ENCODE data around the gene RHBDL2.
A peak's percentile ranks its signal among the peaks of the same experiment; 100 is the strongest.
"Not testable (repeated sequence)": the region's sequence is repeated elsewhere in the genome, so short reads cannot be mapped to it uniquely, and the experiment has no call there.

The RHBDL2 gene, protein sequence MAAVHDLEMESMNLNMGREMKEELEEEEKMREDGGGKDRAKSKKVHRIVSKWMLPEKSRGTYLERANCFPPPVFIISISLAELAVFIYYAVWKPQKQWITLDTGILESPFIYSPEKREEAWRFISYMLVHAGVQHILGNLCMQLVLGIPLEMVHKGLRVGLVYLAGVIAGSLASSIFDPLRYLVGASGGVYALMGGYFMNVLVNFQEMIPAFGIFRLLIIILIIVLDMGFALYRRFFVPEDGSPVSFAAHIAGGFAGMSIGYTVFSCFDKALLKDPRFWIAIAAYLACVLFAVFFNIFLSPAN

DNA sequence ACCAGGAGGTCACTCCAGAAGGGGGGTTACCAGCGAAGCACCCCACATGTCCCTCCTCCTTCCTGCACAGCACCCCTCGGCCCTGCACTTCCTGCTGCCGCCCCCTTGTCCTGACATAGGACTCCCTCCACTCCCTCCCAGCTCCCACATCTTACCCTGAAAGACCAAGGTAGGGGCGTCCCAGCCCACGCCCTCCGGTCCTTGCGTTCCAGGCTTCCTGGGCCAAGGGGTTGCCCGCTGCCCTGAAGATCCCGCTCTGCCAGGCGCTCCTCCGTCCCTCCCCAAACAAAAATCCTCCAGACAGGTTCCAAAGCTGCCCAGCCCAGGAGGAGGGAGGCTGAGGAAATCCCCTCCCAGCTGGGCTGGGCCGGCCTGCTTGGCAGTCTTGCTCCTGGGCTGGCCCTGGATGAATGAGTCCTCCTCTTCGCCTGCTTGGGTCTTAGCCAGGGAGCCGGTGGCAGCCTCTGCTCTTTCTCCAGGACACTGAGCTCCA, at the start of gene RHBDL2:
RHBDL2 (minus strand) TSS at position 304 of the 493 bp plus-strand sequence. CDS start 22,618 bp downstream, outside the sequence.
- no peak for DNase-seq

DNA sequence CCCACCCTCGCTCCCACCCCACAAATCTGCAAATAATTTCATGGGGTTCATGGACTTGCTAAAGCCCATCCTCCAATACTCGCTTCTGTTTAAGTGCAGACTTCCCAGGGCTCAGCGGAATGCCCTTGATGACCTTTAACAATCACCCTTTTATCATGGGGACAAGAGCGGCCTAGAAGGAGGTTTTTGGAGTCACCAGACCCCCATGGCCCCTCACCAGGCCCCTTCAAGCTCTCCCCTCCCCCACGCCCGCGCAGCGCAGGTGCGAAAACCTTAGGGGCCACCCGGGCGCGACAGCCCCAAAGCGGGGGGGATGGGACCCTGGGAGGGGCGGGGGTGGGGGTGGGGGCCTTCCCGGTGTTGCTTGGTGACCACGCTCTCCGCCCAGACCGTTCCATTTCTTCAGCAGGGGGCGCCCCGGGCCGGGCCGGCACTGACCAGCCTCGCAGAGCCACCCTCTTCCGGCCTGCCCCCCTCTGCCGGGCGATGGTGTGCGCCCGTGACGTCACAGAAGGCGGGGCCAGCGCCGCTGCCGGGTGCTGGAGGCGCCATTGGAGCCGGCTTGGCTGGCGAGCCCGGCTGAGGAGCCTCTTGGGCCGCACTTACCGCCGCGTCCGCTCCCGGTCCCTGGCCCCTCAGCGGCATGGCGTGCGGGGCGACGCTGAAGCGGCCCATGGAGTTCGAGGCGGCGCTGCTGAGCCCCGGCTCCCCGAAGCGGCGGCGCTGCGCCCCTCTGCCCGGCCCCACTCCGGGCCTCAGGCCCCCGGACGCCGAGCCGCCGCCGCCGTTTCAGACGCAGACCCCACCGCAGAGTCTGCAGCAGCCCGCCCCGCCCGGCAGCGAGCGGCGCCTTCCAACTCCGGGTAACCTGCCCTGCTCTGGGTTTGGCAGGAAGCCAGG, 49.4 kb upstream of the RHBDL2 start, which contains the start of gene AKIRIN1:
AKIRIN1 (plus strand) TSS at position 539 of the 900 bp plus-strand sequence; CDS start at position 644, 105 bp downstream.
- DNase-seq = peak; percentile 98

DNA sequence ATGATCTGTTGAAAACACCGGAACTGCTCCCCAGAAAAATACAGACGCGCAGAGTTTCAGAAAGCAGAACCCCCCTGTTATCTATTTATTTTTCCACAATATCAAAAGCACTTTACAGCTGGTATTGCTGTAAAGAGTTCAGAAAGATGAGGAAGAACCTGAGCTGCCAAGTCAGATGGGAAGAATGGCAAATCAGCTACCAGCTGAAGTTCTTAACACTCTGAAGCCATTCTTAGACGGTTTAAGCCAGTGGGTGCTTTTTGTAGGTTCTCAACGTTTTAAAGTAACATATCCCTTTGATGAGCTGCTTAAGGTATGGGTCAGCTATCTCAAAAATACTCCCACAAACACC, 48.7 kb upstream of the RHBDL2 start:
- no peak for DNase-seq

DNA sequence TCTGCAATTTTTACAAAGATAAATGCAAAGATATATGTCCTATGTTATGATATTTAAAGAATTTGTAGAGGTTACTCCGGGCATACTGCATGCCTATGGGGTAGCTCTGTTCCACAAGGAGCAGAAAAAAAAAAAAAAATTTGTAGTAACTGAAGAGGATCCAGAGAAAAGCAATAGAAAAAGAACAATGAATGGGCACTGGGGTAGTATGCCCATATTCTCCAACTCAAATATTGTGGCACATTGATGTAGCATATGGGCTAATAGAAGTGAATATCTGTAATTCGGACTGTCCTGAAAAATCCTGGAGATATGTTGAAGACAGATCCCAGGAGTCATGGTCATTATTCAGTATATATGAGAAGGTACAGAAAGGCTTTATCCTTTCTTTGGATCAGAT, 48.3 kb upstream of the RHBDL2 start:
- no peak for DNase-seq

DNA sequence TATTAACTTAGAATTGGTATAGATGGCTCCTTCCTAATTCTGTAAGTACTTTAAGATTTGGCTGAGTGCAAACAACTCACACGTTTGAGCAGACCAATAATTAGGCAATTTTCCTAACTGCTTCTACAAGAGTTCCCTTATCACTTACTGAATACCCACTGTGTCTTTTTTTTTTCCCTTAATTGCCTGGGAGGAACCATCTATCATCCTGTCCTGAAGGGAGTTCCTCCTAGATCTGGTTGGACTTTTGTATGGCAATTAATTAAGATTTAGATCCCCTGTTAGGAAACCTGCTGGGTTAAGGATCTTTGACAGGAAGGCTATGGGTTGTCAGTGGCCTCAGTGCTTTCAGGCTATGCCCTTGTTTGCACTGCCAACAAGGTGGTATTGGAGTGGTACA, 37.8 kb upstream of the RHBDL2 start:
- DNase-seq = not testable (repeated sequence)

DNA sequence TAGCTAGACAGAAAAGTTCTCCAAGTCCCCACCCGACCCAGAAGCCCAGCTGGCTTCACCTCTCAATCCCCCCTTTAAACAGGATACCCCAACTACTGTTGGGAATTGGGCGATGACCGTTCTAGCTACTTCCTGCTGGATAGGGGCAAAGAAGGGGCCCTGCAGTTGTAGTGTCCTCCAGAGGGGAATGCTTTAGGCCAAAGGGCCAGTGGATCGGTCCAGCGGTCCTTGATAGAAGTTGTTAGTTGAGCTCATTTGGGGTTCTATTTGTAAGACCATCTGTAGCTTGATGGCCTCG, 36.6 kb upstream of the RHBDL2 start:
- DNase-seq = not testable (repeated sequence)

DNA sequence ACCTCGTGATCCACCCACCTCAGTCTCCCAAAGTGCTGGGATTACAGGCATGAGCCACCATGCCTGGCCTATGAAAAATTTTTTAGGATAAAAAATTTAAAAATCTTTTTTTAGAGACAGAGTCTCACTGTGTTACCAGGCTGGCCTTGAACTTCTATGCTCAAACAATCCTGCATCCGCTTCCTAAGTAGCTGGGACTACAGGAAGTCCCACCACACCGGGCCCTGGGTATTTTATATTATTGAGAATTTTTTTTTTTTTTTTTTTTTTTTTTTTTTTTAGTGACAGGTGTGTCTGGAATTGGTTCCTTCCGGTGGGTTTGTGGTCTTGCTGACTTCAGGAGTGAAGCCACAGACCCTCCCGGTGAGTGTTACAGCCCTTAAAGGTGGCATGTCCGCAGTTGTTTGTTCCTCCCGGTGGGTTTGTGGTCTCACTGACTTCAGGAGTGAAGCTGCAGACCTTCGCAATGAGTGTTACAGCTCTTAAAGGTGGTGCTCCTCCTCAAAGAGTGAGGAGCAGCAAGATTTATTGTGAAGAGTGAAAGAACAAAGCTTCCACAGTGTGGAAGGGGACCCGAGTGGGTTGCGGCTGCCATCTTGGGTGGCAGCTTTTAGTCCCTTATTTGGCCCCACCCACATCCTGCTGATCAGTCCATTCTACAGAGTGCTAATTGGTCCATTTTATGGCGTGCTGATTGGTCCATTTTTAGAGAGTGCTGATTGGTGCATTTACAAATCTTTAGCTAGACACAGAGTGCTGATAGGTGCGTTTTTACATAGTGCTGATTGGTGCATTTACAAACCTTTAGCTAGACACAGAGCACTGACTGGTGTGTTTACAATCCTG, 36.0 kb upstream of the RHBDL2 start:
- peak; percentile 83 for DNase-seq

DNA sequence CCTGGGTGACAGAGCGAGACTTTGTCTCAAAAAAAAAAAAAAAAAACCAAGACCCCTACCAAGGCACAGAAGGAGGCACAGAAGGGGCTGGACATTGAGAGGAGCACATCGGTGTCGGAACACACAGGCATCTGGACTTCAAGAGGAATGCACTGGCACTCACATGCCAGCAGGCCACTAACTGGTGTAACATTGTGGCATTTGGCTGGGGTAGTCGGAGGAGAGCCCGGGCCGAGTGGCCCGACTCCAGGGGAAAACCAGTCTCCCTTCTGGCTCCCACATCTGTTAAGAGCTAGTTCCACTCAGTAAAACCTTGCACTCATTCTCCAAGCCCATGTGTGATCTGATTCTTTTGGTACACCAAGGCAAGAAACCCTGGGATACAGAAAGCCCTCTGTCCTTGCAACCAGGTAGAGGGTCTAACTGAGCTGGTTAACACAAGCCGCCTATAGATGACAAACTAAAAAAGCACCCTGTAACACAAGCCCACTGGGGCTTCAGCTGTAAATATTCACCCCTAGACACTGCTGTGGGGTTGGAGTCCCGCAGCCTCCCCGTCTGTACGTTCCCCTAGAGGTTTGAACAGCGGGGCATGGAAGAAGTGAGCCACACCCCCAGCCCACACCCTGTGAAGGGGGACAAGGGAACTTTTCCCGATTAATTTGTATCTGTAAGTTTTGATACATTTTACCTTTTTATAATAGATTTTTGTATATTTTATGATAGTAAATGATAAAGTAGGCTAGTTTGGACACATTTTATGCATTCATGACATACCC, 32.2 kb upstream of the RHBDL2 start:
- no peak for DNase-seq

DNA sequence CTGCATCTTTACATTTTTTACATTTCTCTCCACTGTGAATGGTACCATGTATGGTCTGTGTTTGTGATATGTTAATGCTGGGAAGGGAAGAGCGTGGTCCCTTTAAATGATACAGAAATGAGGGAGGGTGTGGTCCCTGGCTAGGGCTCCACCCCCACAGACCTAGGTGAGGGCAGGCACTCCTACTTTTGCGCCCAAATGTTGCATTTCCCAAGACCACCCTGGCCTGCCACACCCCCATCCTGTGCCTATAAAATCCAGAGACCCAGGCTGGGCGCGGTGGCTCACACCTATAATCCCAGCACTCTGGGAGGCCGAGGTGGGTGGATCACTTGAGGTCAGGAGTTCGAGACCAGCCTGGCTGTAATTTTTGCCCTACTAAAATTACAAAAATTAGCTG, 31.5 kb upstream of the RHBDL2 start:
- not testable (repeated sequence) for DNase-seq

DNA sequence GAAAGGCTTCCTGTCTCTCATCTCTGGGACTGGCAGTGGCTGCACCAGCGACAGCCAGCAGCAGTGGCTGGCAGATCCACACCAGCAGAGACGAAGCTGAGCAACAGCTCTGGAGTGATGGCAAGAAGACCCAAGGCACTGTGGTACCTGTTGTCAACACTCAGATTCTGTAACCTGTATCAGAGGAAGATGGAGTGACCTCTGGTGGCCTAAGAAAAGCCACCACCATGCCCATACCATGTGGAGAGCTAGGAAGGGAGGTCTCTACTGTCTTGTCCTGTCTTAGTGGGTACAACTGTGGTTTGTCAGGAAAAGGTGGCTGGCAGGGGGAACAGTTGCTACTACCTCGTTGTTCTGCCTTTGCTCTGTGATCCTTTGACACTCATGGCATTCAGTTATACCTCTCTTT, 22.5 kb upstream of the RHBDL2 start:
- DNase-seq = peak; percentile 28

DNA sequence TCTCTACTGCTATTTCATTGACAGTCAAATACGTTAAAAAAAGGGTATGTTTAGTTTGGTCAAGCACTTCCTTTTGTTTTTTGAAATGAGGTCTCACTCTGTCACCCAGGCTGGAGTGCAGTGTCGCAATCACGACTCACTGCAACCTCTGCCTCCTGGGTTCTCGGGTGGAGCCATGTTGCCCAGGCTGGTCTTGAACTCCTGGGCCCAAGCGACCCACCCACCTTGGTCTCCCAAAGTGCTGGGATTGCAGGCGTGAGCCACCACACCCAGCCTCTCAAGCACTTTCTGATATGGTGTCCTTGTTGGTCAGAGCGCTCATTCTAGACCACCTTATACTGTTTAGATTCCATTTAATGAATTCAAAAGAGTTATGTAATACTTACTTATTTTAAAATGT, 20.9 kb upstream of the RHBDL2 start:
- DNase-seq = no peak

DNA sequence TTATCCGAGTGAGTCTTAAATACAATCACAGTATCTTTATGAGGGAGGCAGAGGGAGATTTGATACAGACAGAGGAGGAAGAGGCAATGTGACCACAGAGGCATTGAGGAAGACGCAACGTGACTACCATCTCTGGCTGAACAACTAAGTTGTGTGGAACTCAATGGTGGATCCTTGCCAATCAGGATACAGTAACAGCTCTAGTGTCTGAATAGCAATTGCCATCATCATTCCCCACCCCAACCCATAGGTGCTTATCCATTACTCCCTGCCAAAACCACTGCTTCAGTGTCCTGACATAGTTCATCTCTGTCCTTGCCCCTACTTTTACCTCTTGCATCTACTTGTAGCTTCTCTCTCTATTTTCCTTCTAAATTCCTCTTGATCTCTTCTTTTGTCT, 20.5 kb upstream of the RHBDL2 start:
- no peak for DNase-seq

DNA sequence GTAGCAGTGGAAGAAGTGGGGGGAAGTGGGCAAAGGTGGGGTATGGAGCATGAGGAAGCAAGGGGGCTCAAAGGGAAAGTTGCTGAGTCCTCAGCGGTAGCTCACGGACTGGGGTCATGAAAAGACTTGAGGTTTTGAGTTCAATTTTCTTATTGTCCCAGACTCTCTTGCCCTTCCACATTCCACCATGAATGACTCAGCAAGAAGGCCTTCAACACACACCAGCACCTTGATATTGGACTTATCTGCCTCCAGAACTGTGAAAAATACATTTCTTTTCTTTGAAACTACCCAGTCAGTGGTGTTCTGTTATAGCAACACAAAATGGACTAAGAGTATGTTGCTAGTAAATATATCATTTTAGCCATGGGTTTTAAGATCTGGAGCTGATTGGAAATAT, 17.3 kb upstream of the RHBDL2 start:
- DNase-seq = no peak

DNA sequence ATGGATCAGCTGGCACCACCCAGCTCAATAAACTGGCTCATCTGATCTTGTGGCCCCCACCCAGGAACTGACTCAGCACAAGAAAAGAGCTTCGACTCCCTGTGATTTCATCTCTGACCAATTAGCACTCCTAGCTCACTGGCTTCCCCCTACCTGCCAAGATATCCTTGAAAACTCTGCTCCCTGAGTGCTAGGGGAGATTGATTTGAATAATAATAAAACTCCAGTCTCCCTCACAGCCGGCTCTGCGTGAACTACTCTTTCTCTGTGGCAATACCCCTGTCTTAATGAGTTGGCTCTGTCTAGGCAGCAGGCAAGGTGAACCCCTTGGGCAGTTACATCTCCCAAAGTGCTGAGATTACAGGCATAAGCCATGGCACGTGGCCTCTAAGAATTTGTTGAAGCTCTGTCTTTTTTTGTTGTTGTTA, 11.8 kb upstream of the RHBDL2 start:
- DNase-seq = no peak

DNA sequence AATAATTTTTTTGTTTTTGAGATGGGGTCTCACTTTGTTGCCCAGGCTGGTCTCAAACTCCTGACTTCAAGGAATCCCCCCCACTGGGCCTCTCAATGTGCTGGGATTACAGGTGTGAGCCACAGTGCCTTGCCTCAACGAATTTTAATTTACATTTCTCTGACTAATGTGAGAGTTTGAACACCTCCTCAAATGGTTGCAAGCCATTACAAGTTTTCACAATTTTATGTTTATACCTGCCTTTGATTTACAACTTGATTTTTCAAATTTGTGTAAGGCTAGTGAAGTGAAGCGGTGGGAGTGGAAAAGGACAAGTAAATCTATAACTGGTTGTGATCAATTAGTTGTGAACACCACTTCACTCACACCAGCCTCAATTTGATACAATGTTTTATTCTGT, 8.9 kb upstream of the RHBDL2 start:
- DNase-seq = no peak

DNA sequence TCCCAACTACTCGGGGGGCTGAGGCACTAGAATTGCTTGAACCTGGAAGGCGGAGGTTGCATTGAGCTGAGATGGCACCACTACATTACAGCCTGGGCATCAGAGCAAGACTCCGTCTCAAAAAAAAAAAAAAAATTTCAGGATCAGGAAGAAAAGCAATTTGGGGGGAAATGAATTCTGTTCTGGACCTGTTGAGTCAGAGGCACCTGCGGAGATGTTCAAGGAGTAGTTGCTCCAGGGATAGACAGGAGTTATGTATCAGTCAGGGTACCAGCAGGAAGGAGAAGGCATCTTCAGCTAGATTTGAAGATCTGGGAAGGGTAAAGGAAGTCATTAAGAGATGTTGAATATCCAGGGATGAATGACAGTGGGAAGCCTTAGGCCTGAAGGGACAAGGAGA, 2.9 kb upstream of the RHBDL2 start:
- DNase-seq = no peak

DNA sequence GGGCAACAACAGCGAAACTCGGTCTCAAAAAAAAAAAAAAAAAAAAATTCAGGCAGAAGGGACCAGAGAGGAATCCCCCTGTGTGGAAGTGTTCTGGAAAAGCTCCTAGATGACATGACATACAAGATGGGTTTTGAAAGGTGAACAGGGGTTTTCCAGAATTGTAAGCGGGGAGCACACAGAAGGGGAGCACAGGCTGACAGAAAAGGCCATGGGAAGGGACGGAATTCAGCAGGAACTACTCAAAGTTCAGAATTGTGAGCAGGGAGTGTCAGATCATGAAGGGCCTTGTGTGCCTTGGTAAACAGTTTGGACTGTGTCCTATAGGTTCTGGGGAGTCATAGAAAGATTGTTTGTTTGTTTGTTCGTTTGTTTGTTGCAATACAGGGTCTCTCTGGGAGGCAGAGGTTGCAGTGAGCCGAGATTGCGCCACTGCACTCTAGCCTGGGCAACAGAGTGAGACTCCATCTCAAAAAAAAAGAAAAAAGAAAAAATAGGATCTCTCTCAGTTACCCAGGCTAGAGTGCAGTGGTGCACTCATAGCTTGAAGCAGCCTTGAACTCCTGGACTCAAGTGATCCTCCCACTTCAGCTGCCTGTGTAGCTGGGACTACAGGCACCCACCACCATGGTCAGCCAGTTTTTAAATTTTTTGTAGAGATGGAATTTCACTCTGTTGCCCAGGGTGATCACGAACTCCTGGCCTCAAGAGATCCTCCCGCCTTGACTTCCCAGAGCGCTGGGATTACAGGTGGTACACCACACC, 1.2 kb upstream of the RHBDL2 start:
- no peak for DNase-seq

DNA sequence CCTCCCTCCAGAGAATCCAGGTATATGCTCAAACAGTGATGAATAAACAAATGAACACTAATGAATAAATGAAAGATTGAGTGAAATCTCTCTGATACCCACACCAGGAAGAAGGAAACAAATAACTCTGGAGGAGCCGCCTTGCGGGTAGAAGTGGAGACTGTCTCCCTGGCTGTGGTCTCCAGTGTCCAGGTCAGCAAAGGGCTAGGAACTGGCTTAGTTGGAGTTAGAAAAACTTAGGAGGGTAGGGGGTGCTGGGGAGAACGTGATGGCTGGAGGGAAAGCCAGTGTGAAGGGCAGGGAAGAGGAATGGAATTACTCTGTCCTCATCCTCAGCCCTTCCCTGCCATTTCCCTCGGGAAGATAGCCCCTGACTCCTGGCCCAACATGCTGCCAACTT, 537 bp downstream of the RHBDL2 start:
- DNase-seq = no peak

DNA sequence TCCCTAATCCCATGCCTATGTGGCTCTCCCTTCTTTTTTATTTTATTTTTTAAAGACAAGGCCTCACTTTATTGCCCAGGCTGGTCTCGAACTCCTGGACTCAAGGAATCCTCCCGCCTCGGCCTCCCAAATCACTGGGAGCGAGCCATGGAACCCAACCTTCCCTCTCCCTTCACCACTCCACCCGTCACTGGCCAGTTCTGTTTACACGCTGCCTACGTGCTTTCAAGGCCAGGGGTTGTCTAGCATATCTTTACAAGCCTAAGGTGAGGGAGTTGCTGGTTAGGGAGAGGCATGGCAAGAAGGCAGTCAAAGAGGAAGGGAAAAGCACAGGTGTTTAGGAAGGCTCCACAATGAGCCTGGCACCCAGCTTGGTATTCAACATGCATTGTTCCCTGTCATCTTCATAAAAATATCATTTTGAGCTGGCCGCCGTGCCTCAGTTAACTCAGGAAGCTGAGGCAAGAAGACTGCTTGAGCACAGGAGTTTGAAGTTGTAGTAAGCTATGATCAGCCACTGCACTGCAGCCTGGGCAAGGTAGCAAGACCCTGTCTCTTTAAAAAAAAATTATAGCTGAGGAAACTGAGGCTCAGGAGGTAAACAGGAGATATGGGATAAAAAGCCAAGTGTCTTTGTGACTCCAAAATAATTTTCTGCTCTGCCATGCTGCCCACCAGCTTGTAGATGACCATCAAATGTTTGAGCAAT, 1.1 kb downstream of the RHBDL2 start:
- no peak for DNase-seq

DNA sequence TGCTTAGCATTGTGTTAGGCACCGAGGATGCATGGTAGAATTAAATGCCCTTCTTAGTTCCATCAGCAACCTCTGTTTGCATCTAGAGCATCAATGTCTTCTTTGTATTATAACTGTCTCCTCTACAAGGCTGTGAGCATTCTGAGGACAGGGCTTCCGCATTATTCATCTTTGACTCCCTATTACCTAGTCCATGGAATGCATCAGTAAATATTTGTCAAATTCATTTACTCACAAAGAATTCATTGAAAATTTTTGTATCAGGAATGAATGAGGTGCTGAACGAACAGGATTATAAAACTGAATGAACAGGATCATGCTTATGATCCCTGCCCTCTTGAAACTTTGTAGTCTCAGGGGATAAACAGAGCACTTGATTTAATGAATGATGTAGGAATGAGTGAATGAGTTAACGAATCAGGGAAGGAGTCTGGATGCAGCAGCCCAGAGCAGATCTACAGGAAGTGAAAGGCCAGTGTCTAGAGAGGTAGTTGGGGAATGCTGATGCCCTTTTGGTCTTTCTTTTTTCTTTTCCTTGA, 2.8 kb downstream of the RHBDL2 start:
- no peak for DNase-seq

DNA sequence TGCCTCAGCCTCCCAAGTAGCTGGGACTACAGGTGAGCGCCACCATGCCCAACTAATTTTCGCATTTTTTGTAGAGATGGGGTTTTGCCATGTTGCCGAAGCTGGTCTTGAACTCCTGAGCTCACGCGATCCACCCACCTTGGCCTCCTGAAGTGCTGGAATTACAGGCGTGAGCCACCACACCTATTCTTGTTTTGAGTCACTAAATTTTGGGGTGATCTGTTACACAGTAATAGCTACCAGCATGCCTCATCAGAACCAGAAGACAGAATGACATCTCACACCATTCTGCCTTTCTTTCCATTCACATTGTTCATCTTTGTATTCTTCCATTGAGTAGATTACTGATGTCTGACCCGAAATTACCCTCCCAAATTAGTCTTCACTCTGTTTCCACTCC, 9.1 kb downstream of the RHBDL2 start:
- DNase-seq = no peak
